HK-2 (cell line): ENCODE measurements around the gene C1QTNF7.
A peak's percentile ranks its signal among the peaks of the same experiment; 100 is the strongest.

Source experiments
- DNase-seq: peaks from one replicate; pipeline ENCODE4 v3.0.0-alpha.2; 2018; ENCODE audit not compliant: unreplicated experiment

C1QTNF7 gene

DNA sequence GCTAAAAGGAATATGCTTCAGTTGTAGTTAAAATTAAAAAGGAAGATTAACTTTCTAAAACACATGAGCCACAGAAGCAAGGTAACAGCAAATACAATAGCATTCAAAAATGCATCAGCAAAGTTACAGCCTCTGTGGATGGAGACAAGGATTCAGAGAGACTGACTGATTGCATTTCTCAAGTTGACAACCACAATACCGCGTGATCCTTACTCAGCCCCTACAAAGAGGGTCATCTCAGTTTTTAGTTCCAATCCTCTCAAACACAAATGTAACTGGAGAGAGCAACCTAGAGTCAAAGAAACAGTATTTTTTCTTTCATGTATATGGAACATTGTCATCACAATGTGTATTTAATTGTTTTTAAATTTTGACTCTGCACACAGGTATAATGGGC lies 14.2 kb upstream of the C1QTNF7 start:
- DNase-seq: no peak

GRCh38 chr4:15414551-15415091 lies 13.2 kb upstream of the C1QTNF7 start:
- DNase-seq: no peak

DNA sequence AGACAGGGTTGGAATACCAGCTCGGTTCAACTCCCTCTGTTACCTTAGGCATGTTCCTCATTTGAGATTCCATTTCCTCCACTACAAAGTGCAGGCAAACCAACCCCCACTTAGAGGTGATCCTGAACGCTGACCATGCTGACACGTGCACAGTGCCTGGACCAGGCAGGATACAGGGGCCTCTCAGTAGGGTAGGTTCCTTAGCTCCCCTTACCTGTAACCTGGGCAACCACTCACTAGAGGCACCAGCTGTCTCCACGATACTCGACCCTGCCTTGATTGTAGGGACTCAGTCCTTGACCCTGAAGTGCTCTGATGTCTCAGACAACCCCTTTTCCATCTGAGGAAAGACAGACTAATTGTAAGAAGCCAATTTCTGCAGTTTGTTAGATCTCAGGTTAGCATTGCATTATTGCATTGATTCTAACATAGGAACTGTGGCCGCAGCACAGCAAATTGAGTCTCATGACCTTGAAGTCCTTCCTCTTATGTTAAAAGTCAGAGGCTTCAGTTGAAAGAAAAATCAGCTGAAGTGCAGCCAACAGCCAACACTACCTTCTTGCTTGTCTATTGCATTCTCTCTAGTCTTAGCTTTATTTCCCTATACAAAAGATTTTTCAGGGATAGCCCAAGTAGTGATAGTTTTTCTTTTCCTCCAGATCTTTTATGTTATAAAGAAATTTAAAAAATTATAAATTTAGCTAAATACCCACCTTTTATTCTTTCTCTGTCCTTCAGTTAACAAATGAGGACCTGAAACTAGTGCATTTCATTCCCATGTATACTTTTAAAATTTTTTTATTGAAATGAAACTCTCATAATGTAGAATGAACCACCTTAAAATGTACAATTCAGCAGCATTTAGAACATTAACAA lies 11.2 kb upstream of the C1QTNF7 start:
- DNase-seq: no peak

- DNase-seq: no peak
These were observed 10.6 kb upstream of the C1QTNF7 start for GRCh38 chr4:15417233-15417660.

DNA sequence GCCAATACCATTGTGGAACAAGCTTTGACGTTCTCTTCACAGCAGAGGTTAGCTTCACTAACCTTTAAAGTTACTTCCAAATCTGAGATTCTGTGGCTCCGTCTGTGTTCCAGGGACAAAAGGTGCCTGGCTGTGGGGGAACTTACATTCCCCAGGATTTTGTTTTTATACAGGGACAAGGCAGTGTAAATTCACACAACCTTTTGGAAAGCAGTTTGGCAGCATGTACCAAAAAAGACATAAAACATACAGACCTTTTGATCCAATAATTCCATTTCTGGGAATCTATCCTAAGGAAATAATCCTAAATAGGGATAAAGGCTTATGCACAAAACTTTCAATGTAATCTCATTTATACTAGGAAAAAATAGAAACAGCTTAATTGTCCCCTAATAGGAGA lies 8.9 kb upstream of the C1QTNF7 start:
- no peak for DNase-seq

- DNase-seq: no peak
These were observed 7.2 kb upstream of the C1QTNF7 start for GRCh38 chr4:15420642-15421041.

DNA sequence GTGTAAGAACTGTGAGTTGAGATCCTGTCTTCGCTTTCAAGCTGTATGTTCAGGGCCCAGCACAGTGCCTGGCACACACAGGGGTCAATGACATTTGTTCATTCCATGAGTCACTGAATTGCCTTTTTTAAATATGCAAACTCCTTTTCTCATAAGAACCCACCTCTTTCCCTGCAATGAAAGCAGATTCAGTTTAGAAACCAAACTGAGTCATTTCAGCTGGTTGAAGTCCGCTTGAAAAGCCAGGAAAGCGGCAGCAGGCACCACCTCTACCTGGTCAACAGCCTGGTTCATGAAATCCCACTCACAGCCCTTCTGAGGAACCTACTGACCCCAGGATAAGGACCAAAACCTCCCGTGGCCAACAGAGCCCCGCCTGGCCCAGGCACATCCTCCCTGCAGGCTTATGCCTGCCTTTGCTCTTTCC lies 4.5 kb upstream of the C1QTNF7 start:
- no peak for DNase-seq

- no peak for DNase-seq
These were observed 2.3 kb upstream of the C1QTNF7 start for GRCh38 chr4:15425520-15425919.

DNA sequence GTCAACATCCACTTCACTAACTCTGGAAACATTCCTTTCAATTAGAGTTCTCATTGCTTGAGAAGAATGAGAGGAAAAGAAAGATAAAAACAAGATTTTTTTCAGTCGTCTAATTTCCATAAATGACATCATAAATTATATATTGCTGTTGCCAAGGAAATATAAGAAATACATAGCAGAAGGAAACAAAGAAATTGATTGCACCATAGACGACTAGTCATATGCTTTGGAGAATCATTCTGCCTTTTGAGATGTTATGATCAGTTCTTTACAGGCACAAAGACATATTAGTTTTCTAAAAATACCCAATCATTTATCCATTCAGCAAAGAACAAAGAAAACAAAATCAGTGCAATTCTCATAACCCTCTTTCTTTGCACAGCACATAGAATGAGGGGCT lies 672 bp upstream of the C1QTNF7 start:
- DNase-seq: no peak

- DNase-seq: no peak
These were observed 778 bp downstream of the C1QTNF7 start for GRCh38 chr4:15428611-15429010.

- DNase-seq: no peak
These were observed 6.3 kb downstream of the C1QTNF7 start for GRCh38 chr4:15434091-15434490.

DNA sequence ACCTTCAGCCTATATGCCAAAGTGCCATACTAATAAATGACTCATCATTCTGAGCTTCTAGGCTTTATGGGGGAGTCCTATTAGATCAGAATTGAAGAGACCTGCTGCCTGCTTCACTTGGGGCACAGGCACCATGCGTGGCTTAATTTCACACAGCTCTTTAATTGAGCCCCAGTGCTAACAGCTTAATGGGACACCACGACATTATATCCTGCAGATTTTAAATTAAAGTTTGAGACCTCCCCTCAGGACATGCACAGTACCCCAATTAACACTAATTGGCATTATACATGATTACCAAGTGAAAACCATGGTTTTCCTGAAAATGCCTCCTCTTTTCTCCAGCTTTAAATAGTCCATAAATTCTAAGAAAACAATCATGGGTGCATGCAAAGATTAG lies 6.8 kb downstream of the C1QTNF7 start:
- no peak for DNase-seq

- no peak for DNase-seq
These were observed 8.7 kb downstream of the C1QTNF7 start for GRCh38 chr4:15436513-15436912.

DNA sequence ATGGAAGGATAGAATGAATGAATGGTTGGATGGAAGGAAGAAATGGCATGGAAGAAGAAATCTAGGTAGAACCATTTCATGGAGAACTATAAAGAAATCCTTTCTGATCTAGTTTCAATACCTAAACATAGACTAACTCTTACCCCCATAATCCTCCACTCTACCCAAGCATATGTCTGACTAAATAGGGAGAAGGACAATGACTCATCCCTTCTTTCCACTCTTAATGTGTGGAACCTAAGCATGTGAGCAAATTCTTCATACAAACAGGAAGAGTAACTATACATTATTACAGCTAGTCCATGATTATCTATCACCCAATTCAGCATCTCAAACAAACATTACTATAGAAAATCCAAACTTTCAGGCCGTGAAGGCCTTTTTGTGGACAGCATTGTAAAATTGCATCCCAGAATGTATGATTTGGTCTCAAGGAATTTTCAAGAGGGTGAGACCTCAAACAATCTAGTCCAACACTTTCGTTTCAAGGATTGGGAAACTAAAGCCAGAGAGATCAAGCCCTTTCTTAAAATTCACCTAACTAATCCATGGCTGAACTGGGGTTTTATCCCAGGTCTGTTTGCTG lies 11.2 kb downstream of the C1QTNF7 start:
- DNase-seq: no peak

DNA sequence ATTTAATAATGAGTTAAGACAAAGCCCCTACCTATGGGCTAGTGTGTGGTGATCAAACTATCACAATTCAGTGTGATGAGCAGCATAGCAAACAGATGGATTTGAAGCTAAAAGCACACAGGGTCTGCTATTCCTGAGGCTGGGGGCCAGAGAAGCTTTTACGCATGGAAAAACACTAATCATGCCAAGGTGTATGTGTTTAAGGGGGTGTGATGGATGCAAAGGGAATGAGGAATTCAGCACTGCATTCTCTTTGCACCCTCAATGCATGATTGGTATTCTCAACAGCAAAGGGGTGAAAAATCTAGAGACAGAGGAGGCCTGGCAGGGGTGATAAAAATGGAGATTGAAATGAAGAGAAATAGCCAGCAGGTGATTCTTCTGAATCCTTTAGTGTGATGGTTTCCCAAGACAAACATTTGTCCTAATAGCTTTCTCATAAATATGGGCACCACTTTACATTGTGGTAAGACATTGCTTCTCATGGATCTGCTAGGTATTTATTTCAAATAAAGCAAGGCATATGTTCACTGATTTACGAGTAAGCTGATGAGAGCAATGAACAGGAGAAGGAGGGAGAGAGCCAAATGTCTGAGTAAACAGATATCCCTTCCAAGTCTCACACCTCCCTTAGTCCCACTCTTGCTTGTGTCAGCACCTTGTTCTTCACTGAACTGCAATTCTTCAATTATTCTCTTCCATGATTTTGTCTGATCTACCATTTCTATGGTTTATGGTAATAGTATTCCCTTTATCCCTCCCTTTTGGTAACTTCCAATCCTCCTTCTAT lies 15.7 kb downstream of the C1QTNF7 start:
- no peak for DNase-seq

DNA sequence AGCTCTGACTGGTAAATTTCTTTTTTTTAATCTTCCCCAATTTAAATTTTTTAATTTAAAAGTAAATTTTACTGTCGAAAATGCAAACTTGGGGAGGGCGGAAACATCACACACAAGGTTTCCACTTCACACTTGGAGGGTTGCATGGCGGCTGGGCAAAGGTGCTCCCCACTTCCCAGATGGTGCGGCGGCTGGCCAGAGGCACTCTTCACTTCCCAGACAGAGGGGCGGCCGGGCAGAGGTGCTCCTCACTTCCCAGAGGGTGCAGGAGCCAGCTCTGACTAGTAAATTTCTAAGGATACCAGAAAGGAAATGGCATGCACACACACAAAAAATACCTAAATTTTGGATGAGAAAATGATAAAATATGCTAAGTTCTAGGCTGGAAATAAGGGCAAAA lies 16.4 kb downstream of the C1QTNF7 start:
- no peak for DNase-seq

DNA sequence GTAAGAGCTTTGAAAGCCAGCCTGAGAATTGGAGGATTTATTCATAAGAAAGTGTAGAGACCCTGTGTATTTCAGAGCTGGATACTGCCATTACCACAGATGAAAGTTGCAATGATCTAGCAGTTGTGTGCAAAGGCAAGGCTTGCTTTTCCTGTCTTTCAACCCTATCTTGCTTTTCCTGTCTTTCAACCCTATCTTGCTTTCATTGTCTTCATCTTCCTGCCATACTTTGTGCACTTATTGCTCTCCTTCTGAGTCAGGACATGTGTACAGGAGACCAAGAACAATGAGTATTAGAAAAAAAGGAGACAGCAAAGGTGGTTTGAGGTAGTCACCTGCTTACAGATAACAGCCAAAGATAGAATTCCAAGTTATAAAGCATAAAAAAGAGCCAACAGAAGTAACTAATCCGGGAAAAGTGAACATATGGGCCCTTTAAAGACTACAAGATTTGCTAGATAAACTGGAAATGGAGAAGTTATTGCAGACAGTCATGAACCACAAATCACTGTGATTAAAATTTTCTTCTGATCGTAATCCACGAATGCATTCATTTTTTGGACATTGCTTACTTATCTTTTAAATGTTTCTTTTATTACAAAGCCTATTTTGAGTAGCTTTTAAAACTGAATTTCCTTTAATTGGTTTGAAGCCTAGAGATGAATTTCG lies 17.2 kb downstream of the C1QTNF7 start:
- DNase-seq: no peak

DNA sequence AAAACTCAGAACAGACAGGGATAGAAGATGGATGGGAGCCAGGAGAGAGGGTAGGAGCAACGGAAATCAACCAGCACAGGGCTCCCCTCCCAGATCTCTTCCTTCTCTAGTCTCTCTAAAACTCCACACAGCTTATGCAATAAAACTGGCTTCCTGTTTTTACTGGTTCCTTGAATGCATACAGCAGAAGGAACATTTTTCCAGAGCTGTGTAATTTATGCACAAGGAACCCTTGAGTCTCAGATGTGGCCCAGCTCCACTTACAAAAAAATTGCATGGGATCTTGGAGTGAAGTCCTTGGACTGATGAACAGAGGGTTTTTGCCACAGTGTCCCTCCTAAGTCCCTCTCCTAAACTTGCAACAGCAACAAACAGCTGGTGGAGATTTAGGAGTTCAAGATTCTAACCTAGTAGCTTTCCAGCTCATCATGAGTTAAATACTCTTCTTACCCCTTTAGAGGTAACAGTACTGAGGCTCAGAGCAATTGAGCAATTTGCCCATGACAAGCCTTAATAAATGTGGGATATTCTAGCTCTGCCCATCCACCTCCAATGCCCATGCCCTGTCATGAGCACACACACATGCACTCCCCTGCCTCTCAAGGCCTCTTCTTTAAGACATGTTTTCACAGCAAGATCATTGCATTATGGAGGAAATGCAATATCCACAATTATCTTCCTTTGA lies 23.5 kb downstream of the C1QTNF7 start:
- no peak for DNase-seq

DNA sequence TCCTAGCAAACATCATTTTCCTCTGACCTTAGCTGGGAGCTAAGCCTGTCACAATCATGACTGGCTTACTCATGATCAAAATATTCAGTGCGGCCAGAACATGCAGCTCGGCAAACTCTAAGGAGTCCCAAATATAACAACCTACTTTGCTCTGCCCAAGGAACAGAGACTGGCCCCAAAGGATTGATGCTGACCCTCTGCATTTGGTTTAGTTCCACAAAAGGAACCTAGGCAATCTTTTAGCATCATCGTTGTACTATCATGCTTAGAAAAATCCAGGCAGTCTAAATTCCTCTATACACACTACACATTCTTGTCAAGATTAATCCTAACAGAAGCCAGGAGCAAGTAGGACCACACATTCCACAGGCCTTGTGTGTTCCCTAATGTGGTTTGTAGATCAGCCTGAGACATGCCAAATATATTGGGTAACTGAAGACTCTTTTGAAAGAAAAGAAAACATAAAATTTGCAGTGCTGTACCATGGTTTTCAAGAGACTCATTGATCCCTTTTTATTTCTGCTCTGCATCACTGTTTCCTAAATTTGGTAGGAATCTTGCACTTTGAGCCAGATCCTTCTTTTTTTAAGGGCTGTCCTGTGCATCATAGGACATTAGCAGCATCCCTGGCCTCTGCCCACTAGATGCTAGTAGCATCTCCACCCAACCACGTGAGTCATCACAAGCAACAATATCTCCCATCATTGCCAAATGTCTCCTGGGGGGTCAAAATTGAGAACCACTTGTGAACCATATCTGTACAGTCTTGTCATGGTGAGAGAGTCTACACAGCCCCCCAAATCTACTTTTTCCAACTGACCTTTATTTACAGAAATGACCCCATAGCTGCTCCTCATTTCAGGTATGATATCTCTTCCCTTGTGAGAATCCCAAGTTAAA lies 24.3 kb downstream of the C1QTNF7 start:
- peak; percentile 30 for DNase-seq

DNA sequence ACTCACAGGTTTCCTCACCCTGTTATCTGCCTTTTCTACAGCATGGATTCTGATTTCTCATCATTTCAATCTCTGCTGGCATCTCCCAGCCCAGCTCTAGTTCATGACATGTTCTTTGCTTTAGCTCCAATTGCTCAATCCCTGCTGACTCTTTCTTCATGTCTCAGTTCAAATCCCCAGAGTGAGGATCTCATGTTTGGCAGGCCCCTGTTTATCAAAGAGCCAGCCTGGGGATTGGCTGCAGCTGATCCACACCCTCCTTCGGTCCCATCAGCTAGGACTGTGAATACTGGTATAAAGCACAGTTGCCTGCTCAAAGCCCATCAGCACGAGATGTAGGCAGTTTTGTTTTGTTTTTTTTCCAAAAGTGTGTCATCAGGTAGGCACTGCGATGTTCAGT lies 27.5 kb downstream of the C1QTNF7 start:
- DNase-seq: no peak
